Activated naive CD8-positive, alpha-beta T cell (primary cell): ENCODE measurements around the gene KRTAP10-8.
"Not testable (repeated sequence)": the region's sequence is repeated elsewhere in the genome, so short reads cannot be mapped to it uniquely, and the experiment has no call there.

Experiments used
- H3K27ac Mint-ChIP-seq: one replicate; pipeline ENCODE4 v1.8.0; 2021; ENCODE audit warnings: mixed read lengths
- H3K27me3 Mint-ChIP-seq: one replicate; pipeline ENCODE4 v1.8.0; 2021; ENCODE audit warnings: mixed read lengths
- H3K36me3 Mint-ChIP-seq: one replicate; pipeline ENCODE4 v1.8.0; 2021; ENCODE audit warnings: mixed read lengths
- H3K4me1 Mint-ChIP-seq: one replicate; pipeline ENCODE4 v1.8.0; 2021; ENCODE audit warnings: low read depth, mixed read lengths
- H3K4me3 Mint-ChIP-seq: one replicate; pipeline ENCODE4 v1.8.0; 2021; ENCODE audit warnings: mild to moderate bottlenecking, mixed read lengths
- H3K9me3 Mint-ChIP-seq: one replicate; pipeline ENCODE4 v1.8.0; 2021; ENCODE audit warnings: low read depth, mixed read lengths

The KRTAP10-8 gene

DNA sequence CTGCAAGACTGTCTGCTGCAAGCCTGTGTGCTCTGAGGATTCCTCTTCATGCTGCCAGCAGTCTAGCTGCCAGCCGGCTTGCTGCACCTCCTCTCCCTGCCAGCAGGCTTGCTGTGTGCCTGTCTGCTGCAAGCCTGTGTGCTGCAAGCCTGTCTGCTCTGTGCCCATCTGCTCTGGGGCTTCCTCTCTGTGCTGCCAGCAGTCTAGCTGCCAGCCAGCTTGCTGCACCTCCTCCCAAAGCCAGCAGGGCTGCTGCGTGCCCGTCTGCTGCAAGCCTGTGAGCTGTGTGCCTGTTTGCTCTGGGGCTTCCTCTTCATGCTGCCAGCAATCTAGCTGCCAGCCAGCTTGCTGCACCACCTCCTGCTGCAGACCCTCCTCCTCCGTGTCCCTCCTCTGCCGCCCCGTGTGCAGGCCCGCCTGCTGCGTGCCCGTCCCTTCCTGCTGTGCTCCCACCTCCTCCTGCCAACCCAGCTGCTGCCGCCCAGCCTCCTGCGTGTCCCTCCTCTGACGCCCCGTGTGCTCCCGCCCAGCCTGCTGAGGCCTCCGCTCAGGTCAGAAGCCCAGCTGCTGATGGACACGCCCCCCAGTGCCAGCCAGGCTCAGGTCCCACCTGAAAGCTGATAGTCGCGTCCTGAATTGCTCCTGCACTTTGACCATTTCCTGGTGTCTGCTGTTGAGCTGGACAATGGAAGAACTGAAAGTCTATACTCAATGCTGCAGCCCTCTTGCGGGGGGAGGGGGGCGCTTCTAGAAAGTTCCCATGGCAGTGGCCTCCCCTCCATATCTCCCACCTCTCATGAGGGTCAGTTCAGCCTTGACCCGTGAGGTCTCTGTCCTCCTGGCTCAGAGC is 37.2 kb upstream of the KRTAP10-8 start:
- no peaks in the 10 kb centered on the region for H3K27me3 Mint-ChIP-seq
- H3K9me3 Mint-ChIP-seq = peaks cover 10% of the 10 kb centered on the region
- no peak overlapping the region for H3K27ac Mint-ChIP-seq
- H3K4me3 Mint-ChIP-seq = no peak overlapping the region
- H3K4me1 Mint-ChIP-seq = peaks cover 6% of the 10 kb centered on the region
- peaks cover 4% of the 10 kb centered on the region for H3K36me3 Mint-ChIP-seq

DNA sequence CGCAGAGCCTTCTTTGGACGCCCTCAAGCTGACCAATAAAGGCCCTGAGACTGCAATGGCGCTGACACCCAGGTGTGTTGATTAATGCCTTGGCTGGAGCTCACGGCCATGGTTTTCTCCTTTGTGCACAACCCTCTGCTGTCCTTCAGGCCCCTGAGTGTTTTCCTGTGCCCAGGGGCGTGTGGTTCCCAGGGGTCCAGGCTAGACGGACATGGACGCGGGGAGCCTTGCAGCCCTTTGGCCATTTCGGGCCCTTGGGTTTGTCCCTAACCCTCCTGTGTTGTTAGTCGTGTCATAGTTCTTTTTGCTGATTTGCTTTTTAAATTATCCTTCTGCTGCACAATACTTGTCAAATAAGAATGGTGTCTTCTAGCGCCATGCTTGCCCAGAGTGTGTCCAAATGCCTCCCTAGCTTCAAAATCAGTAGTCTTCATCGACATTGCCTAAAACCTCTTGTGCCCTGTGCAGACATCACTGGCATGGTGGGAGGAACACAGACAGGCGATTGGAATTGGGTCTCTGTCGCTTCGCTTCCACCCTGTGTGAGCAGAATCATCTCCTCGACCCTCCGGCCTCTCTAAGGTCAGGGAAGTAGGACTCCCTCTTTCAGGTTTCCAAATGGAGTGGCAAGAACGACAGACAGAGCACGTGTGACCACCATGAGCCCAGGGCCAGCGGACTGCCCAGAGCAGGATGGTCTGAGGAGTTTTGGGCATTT is 36.4 kb upstream of the KRTAP10-8 start:
- Mint-ChIP-seq H3K9me3 (peaks cover 10% of the 10 kb centered on the region), H3K27me3 (no peaks in the 10 kb centered on the region), H3K4me1 (peaks cover 8% of the 10 kb centered on the region), H3K4me3 (no peak overlapping the region), H3K27ac (no peak overlapping the region), H3K36me3 (peaks cover 4% of the 10 kb centered on the region)

- H3K27ac Mint-ChIP-seq = no peak overlapping the region
- no peaks in the 10 kb centered on the region for H3K27me3 Mint-ChIP-seq
- peaks cover 9% of the 10 kb centered on the region for H3K4me1 Mint-ChIP-seq
- no peak overlapping the region for H3K4me3 Mint-ChIP-seq
- peaks cover 10% of the 10 kb centered on the region for H3K9me3 Mint-ChIP-seq
- peaks cover 4% of the 10 kb centered on the region for H3K36me3 Mint-ChIP-seq
These were observed 35.9 kb upstream of the KRTAP10-8 start for GRCh38 chr21:44576025-44576420.

- peaks cover 23% of the 10 kb centered on the region for H3K4me1 Mint-ChIP-seq
- peaks cover 13% of the 10 kb centered on the region for H3K9me3 Mint-ChIP-seq
- no peaks in the 10 kb centered on the region for H3K27me3 Mint-ChIP-seq
- no peak overlapping the region for H3K27ac Mint-ChIP-seq
- no peak overlapping the region for H3K4me3 Mint-ChIP-seq
- H3K36me3 Mint-ChIP-seq = peaks cover 7% of the 10 kb centered on the region
These were observed 33.4 kb upstream of the KRTAP10-8 start for GRCh38 chr21:44578371-44579055.

- Mint-ChIP-seq H3K9me3 (peaks cover 13% of the 10 kb centered on the region), H3K27ac (no peak overlapping the region), H3K36me3 (peaks cover 7% of the 10 kb centered on the region), H3K4me1 (peaks cover 30% of the 10 kb centered on the region), H3K4me3 (no peak overlapping the region), H3K27me3 (no peaks in the 10 kb centered on the region)
These were observed 32.6 kb upstream of the KRTAP10-8 start for GRCh38 chr21:44579056-44579832.

DNA sequence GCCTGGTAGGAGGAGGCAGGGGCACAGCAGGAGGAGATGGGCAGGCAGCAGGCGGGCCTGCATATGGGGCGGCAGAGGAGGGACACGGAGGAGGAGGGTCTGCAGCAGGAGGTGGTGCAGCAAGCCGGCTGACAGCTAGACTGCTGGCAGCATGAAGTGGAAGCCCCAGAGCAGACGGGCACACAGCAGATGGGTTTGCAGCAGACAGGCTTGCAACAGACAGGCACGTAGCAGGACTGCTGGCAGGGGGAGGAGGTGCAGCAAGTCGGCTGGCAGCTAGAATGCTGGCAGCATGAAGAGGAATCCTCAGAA is 32.1 kb upstream of the KRTAP10-8 start:
- Mint-ChIP-seq H3K27ac (no peak overlapping the region), H3K4me1 (peaks cover 29% of the 10 kb centered on the region), H3K4me3 (no peak overlapping the region), H3K36me3 (peaks cover 7% of the 10 kb centered on the region), H3K9me3 (peaks cover 13% of the 10 kb centered on the region), H3K27me3 (no peaks in the 10 kb centered on the region)

DNA sequence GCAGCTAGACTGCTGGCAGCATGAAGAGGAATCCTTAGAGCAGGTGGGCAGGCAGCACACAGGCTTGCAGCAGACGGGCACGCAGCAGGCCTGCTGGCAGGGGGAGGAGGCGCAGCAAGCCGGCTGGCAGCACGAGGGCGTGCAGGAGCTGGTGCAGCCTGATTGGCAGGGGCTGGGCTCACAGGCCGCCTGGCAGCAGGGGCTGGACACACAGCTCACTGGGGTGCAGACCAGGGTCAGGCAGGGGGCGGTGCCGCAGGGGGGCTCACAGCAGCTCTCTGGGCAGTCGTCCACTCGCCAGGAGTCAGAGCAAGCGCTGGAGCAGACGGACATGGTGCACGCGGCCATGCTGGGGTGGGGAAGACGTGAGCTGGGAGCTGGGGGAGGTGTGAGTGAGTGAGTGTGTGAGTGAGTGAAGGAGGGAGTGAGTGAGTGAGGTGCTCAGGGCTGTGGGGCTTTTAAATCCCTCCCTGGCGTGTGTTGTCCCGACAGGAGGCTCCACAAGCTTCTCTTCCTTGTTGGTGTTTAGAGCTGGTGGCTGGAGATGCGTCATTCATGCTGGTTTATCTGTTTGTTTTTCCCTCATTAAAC is 31.6 kb upstream of the KRTAP10-8 start, which contains the start of gene KRTAP10-5:
KRTAP10-5 (minus strand) TSS at position 374 of the 591 bp plus-strand sequence; CDS start at position 348, 26 bp downstream.
- Mint-ChIP-seq H3K4me1 (peaks cover 29% of the 10 kb centered on the region), H3K9me3 (peaks cover 13% of the 10 kb centered on the region), H3K27ac (peak within 1 kb of the TSS; percentile 46)
- H3K4me3 Mint-ChIP-seq, H3K36me3 Mint-ChIP-seq, H3K27me3 Mint-ChIP-seq: not testable (repeated sequence)

DNA sequence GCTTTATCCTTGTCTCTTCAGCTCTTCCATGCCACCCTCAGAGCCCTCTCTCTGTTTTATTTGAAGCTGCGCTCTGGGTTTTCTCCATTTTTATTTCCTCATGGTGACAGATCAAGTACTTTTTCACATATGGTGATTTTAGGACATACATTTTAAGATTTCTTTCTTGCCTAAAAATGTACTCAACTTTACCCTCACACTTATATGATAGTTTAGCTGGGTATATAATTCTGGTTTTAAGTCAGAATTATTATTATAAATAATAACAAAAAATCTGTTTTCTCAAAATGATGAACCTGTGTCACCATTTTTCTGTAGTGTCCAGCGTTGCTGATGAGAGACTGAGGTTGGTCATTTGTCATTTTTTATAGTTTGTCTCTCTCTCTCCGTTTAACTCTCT is 30.7 kb upstream of the KRTAP10-8 start:
- H3K36me3 Mint-ChIP-seq = peaks cover 10% of the 10 kb centered on the region
- no peak overlapping the region for H3K4me3 Mint-ChIP-seq
- peaks cover 29% of the 10 kb centered on the region for H3K4me1 Mint-ChIP-seq
- peak overlapping the region; percentile 46 for H3K27ac Mint-ChIP-seq
- no peaks in the 10 kb centered on the region for H3K27me3 Mint-ChIP-seq
- peaks cover 13% of the 10 kb centered on the region for H3K9me3 Mint-ChIP-seq

GRCh38 chr21:44582055-44582454 is 29.8 kb upstream of the KRTAP10-8 start:
- peaks cover 6% of the 10 kb centered on the region for H3K36me3 Mint-ChIP-seq
- H3K27me3 Mint-ChIP-seq = no peaks in the 10 kb centered on the region
- H3K9me3 Mint-ChIP-seq = peaks cover 7% of the 10 kb centered on the region
- no peak overlapping the region for H3K27ac Mint-ChIP-seq
- H3K4me1 Mint-ChIP-seq = peaks cover 29% of the 10 kb centered on the region
- no peak overlapping the region for H3K4me3 Mint-ChIP-seq

DNA sequence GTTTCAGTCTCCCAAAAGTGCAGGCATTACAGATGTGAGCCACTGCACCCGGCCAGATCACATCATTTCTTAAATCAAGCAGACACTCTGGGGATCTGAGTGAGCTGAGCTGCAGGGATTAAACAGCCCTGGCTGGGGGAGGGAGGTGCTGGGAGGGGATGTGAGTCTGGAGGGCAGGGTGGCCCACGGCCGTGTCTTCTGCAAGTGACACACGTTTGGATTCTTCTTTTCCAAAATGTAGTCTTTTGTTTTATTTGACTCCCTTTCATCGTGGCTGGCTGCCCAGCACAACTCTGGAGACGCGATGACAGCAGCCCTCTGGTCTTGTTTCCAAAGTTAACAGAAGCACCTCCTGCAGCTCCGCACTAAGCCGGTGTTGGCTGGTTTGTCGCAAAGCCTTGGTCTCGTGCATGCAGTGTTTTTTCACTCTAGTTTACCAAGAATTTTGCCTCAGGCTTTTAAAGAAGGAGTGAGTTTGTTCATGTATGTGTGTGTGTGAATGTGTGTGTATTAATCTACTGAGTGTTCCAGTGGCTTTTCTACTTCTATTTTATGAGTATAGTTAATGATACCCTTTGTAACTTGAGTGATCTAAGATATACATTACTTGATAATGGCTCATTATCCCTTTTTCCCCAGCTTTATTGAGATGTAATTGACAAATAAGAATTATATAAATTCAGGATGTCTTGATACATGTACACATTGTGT is 28.6 kb upstream of the KRTAP10-8 start:
- Mint-ChIP-seq H3K4me3 (no peak overlapping the region), H3K27ac (no peak overlapping the region), H3K9me3 (peaks cover 4% of the 10 kb centered on the region), H3K4me1 (peaks cover 29% of the 10 kb centered on the region), H3K36me3 (peaks cover 6% of the 10 kb centered on the region), H3K27me3 (no peaks in the 10 kb centered on the region)

GRCh38 chr21:44583800-44584147 is 28.1 kb upstream of the KRTAP10-8 start:
- Mint-ChIP-seq H3K4me3 (no peak overlapping the region), H3K27me3 (no peaks in the 10 kb centered on the region), H3K27ac (no peak overlapping the region), H3K4me1 (peaks cover 29% of the 10 kb centered on the region), H3K36me3 (peaks cover 6% of the 10 kb centered on the region), H3K9me3 (peaks cover 4% of the 10 kb centered on the region)

DNA sequence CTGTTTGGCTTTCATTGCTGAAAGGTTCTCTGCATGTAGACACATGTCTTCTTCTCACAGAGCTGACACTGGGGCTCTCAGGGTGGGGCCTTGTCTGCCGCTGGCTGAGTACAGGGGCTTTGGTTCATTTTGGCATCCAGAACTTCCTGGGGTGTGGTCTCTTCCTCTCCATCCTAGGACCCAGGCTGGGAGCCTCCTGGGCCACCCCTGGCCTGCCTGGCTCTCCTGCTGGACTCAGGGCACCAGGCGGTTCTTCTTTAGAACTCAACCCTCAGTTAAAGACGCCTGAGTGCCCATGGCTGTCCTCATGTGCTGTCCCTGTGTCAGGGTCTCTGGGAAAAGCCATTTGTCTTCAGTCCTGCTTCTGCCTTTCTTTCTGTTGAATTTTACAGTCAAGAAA is 26.0 kb upstream of the KRTAP10-8 start:
- H3K4me3 Mint-ChIP-seq = no peak overlapping the region
- no peak overlapping the region for H3K27ac Mint-ChIP-seq
- H3K4me1 Mint-ChIP-seq = peaks cover 28% of the 10 kb centered on the region
- H3K36me3 Mint-ChIP-seq = peaks cover 6% of the 10 kb centered on the region
- peaks cover 4% of the 10 kb centered on the region for H3K9me3 Mint-ChIP-seq
- no peaks in the 10 kb centered on the region for H3K27me3 Mint-ChIP-seq

GRCh38 chr21:44589094-44589493 is 22.8 kb upstream of the KRTAP10-8 start:
- H3K36me3 Mint-ChIP-seq = peaks cover 3% of the 10 kb centered on the region
- H3K4me1 Mint-ChIP-seq = peaks cover 9% of the 10 kb centered on the region
- H3K9me3 Mint-ChIP-seq = no peaks in the 10 kb centered on the region
- H3K4me3 Mint-ChIP-seq = no peak overlapping the region
- no peak overlapping the region for H3K27ac Mint-ChIP-seq
- H3K27me3 Mint-ChIP-seq = no peaks in the 10 kb centered on the region
